Measurements from ENCODE around the gene RABEPK. TPM values are rescaled to one million over a fixed set of nuclear protein-coding genes. Genes with fewer than 3 reads are reported as not detected.

Gene RABEPK
- total RNA-seq, 1 experiment from 2014 or later: 29.7 TPM

DNA sequence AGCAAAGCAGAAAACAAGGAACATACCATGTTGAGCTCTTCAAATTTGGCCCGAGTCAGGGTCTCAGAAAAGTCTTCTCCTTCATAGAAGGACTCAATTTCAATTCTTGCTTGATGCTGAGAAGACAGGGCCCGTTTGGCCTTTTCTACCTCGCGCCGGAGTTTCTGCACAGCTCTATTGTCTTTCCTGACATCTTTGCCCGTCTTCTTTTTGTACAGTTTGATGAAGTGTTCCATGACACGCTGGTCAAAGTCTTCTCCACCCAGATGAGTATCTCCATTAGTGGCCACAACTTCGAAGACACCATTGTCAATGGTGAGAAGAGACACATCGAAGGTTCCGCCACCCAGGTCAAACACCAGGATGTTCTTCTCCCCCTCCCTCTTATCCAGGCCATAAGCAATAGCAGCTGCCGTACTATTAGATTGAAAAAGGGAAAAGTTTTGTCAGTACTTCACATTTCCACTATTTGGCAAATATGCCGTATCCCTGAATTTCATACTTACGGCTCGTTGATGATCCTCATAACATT, 38.6 kb downstream of the RABEPK start:
- peaks cover 70% of the 10 kb centered on the region for H3K79me2 ChIP-seq (ENCODE audit: low read depth)
- H3K9me3 ChIP-seq (ENCODE audit: insufficient read depth, low read depth): no peaks in the 10 kb centered on the region
- peaks cover 64% of the 10 kb centered on the region for H4K20me1 ChIP-seq (ENCODE audit: insufficient read depth)
- no peaks in the 10 kb centered on the region for H3K27me3 ChIP-seq (ENCODE audit: insufficient read depth, low read depth)
- no peak for TF ChIP-seq EZH2 (IDR thresholded peaks at IDR 0.05; ENCODE audit: low read depth)
- TF ChIP-seq, protein P1, sequence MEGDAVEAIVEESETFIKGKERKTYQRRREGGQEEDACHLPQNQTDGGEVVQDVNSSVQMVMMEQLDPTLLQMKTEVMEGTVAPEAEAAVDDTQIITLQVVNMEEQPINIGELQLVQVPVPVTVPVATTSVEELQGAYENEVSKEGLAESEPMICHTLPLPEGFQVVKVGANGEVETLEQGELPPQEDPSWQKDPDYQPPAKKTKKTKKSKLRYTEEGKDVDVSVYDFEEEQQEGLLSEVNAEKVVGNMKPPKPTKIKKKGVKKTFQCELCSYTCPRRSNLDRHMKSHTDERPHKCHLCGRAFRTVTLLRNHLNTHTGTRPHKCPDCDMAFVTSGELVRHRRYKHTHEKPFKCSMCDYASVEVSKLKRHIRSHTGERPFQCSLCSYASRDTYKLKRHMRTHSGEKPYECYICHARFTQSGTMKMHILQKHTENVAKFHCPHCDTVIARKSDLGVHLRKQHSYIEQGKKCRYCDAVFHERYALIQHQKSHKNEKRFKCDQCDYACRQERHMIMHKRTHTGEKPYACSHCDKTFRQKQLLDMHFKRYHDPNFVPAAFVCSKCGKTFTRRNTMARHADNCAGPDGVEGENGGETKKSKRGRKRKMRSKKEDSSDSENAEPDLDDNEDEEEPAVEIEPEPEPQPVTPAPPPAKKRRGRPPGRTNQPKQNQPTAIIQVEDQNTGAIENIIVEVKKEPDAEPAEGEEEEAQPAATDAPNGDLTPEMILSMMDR (conservative IDR thresholded peaks at IDR 0.05): no peak
- H3K27ac ChIP-seq: peak overlapping the region; percentile 88
- no peak for DNase-seq
- no TSS peak for BruUV-seq (replicated peaks)
- POLR2A ChIA-PET (ENCODE audit: unreplicated experiment): interaction anchor here (1.0 kb wide), 1 partner anchor 1160 kb away, joined by 4 read pairs; no protein-coding TSS in a partner anchor
- H2AFZ ChIP-seq: no peak overlapping the region
- H3K36me3 ChIP-seq (ENCODE audit: low read depth): peaks cover 53% of the 10 kb centered on the region
- intact Hi-C loops (cut with micrococcal nuclease; ENCODE audit: unreplicated experiment): no loop called here
- H3K9me2 ChIP-seq (ENCODE audit: insufficient read depth): no peaks in the 10 kb centered on the region
- peak overlapping the region; percentile 92 for H3K4me3 ChIP-seq
- H3K4me2 ChIP-seq: peak overlapping the region; percentile 95
- H3K4me1 ChIP-seq (replicated peaks; ENCODE audit: insufficient read depth): peaks cover 52% of the 10 kb centered on the region
- H3F3A ChIP-seq (ENCODE audit: insufficient read depth, low read depth): peaks cover 76% of the 10 kb centered on the region
- CTCF ChIA-PET: no interaction called here

DNA sequence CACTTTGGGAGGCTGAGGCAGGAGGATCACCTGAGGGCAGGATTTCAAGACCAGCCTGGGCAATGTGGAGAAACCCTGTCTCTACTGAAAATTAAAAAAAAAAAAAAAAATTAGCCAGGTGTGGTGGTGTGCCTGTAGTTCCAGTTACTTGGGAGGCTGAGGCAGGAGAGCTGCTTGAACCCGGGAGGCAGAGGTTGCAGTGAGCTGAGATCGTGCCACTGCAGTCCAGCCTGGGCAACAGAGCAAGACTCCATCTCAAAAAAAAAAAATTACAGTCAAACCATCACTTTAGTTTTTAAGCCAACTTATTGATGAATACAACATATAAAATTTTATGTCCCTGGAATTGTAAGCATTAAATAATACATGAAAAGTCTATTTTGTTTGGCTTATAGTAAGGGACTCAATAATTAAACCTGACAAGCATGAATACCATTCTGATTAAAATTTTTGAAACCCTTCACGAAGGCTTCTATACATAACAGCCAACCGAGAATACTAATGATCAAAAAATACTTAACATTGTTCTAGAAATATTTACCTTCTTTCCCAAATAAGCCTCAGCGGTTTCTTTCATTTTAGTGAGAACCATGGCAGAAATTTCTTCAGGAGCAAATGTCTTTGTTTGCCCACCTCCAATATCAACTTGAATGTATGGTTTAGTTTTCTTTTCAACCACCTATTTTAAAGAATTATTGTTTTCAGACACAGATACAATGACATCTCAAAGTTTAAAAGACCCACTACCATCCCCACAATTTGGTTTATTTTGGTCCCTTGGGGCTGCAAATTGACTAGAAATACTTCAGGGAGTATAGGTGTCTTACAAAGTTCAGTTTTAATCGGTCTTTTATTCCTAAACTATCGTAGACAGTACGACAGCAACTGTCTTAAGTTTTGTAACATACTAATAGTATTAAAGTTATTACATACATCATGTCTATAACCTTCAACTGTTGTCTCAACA, 39.6 kb downstream of the RABEPK start:
- Histone ChIP-seq H3K9me2 (ENCODE audit: insufficient read depth) (no peaks in the 10 kb centered on the region), H3K27me3 (ENCODE audit: insufficient read depth, low read depth) (no peaks in the 10 kb centered on the region), H3K27ac (peak overlapping the region; percentile 88), H3F3A (ENCODE audit: insufficient read depth, low read depth) (peaks cover 74% of the 10 kb centered on the region), H3K4me2 (peak overlapping the region; percentile 95), H3K4me3 (peak overlapping the region; percentile 92), H2AFZ (no peak overlapping the region), H3K9me3 (ENCODE audit: insufficient read depth, low read depth) (no peaks in the 10 kb centered on the region), H3K79me2 (ENCODE audit: low read depth) (peaks cover 70% of the 10 kb centered on the region), H4K20me1 (ENCODE audit: insufficient read depth) (peaks cover 60% of the 10 kb centered on the region), H3K4me1 (replicated peaks; ENCODE audit: insufficient read depth) (peaks cover 57% of the 10 kb centered on the region), H3K36me3 (ENCODE audit: low read depth) (peaks cover 53% of the 10 kb centered on the region)
- intact Hi-C loops (cut with micrococcal nuclease; ENCODE audit: unreplicated experiment): no loop called here
- no peak for TF ChIP-seq EZH2 (IDR thresholded peaks at IDR 0.05; ENCODE audit: low read depth)
- TF ChIP-seq, protein P1 (conservative IDR thresholded peaks at IDR 0.05): no peak
- CTCF ChIA-PET: no interaction called here
- BruUV-seq (replicated peaks): no TSS peak
- no peak for DNase-seq
- POLR2A ChIA-PET (ENCODE audit: unreplicated experiment): interaction anchor here (0.7 to 0.9 kb wide), 3 partner anchors 33 to 460 kb away, joined by 3 read pairs; partner anchors contain the start of gene RABEPK

DNA sequence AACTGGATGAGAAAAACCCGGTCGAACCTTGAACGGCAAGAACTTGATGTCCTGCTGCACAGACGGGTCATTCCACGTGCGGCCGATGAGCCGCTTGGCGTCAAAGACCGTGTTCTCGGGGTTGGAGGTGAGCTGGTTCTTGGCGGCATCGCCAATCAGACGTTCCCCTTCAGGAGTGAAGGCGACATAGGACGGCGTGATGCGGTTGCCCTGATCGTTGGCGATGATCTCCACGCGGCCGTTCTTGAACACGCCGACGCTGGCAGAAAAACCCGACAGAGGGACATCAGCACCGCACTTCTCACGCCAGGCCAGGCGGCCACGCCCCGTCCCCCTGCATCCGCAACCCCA, 40.3 kb downstream of the RABEPK start:
- no TSS peak for BruUV-seq (replicated peaks)
- intact Hi-C loops (cut with micrococcal nuclease; ENCODE audit: unreplicated experiment): no loop called here
- CTCF ChIA-PET: interaction anchor here (0.6 to 1.3 kb wide), 2 partner anchors 85 to 119 kb away, joined by 4 read pairs; no protein-coding TSS in a partner anchor
- H3K4me3 ChIP-seq: peak overlapping the region; percentile 92
- H3K79me2 ChIP-seq (ENCODE audit: low read depth): peaks cover 66% of the 10 kb centered on the region
- TF ChIP-seq, protein P1 (conservative IDR thresholded peaks at IDR 0.05): no peak
- TF ChIP-seq EZH2 (IDR thresholded peaks at IDR 0.05; ENCODE audit: low read depth): no peak
- H3K4me2 ChIP-seq: peak overlapping the region; percentile 95
- peak overlapping the region; percentile 88 for H3K27ac ChIP-seq
- peaks cover 67% of the 10 kb centered on the region for H3F3A ChIP-seq (ENCODE audit: insufficient read depth, low read depth)
- peaks cover 49% of the 10 kb centered on the region for H3K36me3 ChIP-seq (ENCODE audit: low read depth)
- peak in 1 of 2 experiments; percentile 32 for DNase-seq
- H3K9me3 ChIP-seq (ENCODE audit: insufficient read depth, low read depth): no peaks in the 10 kb centered on the region
- H3K4me1 ChIP-seq (replicated peaks; ENCODE audit: insufficient read depth): peaks cover 57% of the 10 kb centered on the region
- POLR2A ChIA-PET (ENCODE audit: unreplicated experiment): interaction anchor here (0.6 to 1.3 kb wide), 8 partner anchors 32 to 472 kb away, joined by 3 to 8 read pairs (median 3); partner anchors contain the start of gene RABEPK
- H3K27me3 ChIP-seq (ENCODE audit: insufficient read depth, low read depth): no peaks in the 10 kb centered on the region
- H3K9me2 ChIP-seq (ENCODE audit: insufficient read depth): no peaks in the 10 kb centered on the region
- H4K20me1 ChIP-seq (ENCODE audit: insufficient read depth): peaks cover 53% of the 10 kb centered on the region
- no peak overlapping the region for H2AFZ ChIP-seq

All from PC-9 (cell line).